ENCODE data around the gene ABHD2.

- TF ChIP-seq CTCF (conservative IDR thresholded peaks at IDR 0.05 in 1 of 2, IDR thresholded peaks at IDR 0.05 in 1 of 2; ENCODE audit: low read depth in 1 of 2, low read length in 2 of 2) (no peak), EZH2 (IDR thresholded peaks at IDR 0.05; ENCODE audit: low read length, missing control alignments) (no peak)
Measured at GRCh38 chr15:89178307-89178977, 90.2 kb downstream of the ABHD2 start.

Measured in fibroblast of lung (primary cell).